PC-9 (cell line): Measurements from ENCODE around the gene RAD1.

Experiments used
- CTCF ChIP-seq: fragments of 200-600 bp; sonication (generic); conservative IDR thresholded peaks from 2 replicates; pipeline ENCODE4 v1.6.1; 2017; ENCODE audit warnings: mixed run types, antibody characterized with exemption, mild to moderate bottlenecking, moderate library complexity
- EZH2 ChIP-seq: fragments of 200-600 bp; sonication (generic); IDR thresholded peaks from 2 replicates; pipeline ENCODE4 v1.8.0; 2017; ENCODE audit warnings: antibody characterized with exemption, low read depth

- TF ChIP-seq EZH2 (no peak), CTCF (no peak)
Observed at GRCh38 chr5:34929134-34929719, 13.9 kb upstream of the RAD1 start, which contains the start of gene DNAJC21.
